Activated CD8-positive, alpha-beta memory T cell treated with anti-CD3 and anti-CD28 coated beads, Interleukin-2, amount 50 U/mL, for 48 hours (primary cell): ENCODE measurements around the gene SCUBE3.

ENCODE experiments used
- DNase-seq: peaks from one replicate; pipeline ENCODE4 v3.0.0-alpha.2; 2020

SCUBE3 gene

GRCh38 chr6:35214869-35215664 is 1.3 kb downstream of the SCUBE3 start:
- no peak for DNase-seq

- no peak for DNase-seq
Measured at GRCh38 chr6:35215665-35216411, 2.1 kb downstream of the SCUBE3 start.

- DNase-seq: no peak
Measured at GRCh38 chr6:35216412-35216732, 2.6 kb downstream of the SCUBE3 start.

GRCh38 chr6:35216851-35217811 is 3.4 kb downstream of the SCUBE3 start:
- DNase-seq: no peak

- no peak for DNase-seq
Measured at GRCh38 chr6:35218021-35218420, 4.3 kb downstream of the SCUBE3 start.

GRCh38 chr6:35218456-35218855 is 4.7 kb downstream of the SCUBE3 start:
- DNase-seq: no peak

GRCh38 chr6:35219683-35220326 is 6.0 kb downstream of the SCUBE3 start:
- DNase-seq: no peak

- no peak for DNase-seq
Measured at GRCh38 chr6:35220711-35221110, 7.0 kb downstream of the SCUBE3 start.

- no peak for DNase-seq
Measured at GRCh38 chr6:35223396-35223795, 9.6 kb downstream of the SCUBE3 start.

GRCh38 chr6:35224720-35225119 is 11.0 kb downstream of the SCUBE3 start:
- no peak for DNase-seq

GRCh38 chr6:35228481-35228880 is 14.7 kb downstream of the SCUBE3 start:
- DNase-seq: no peak

- no peak for DNase-seq
Measured at GRCh38 chr6:35229304-35229703, 15.5 kb downstream of the SCUBE3 start.

GRCh38 chr6:35230498-35230897 is 16.7 kb downstream of the SCUBE3 start:
- no peak for DNase-seq

GRCh38 chr6:35230950-35231349 is 17.2 kb downstream of the SCUBE3 start:
- DNase-seq: no peak

GRCh38 chr6:35231563-35231962 is 17.8 kb downstream of the SCUBE3 start:
- no peak for DNase-seq

GRCh38 chr6:35234901-35235300 is 21.1 kb downstream of the SCUBE3 start:
- DNase-seq: no peak

GRCh38 chr6:35236223-35236622 is 22.5 kb downstream of the SCUBE3 start:
- DNase-seq: no peak

GRCh38 chr6:35237476-35237875 is 23.7 kb downstream of the SCUBE3 start:
- no peak for DNase-seq

GRCh38 chr6:35238843-35239289 is 25.1 kb downstream of the SCUBE3 start:
- DNase-seq: no peak

- DNase-seq: no peak
Measured at GRCh38 chr6:35239581-35239980, 25.8 kb downstream of the SCUBE3 start.

- peak; percentile 93 for DNase-seq
Measured at GRCh38 chr6:35240838-35241801, 27.4 kb downstream of the SCUBE3 start.
